H9 (cell line): ENCODE results near the gene XXYLT1. TPM values are rescaled to one million over a fixed set of nuclear protein-coding genes. Genes with fewer than 3 reads are reported as not detected.

Experiments used
- DNase-seq: peaks from one replicate; pipeline ENCODE4 v3.0.0-alpha.2; 2017
- H2AFZ ChIP-seq: one replicate; pipeline ENCODE4 v1.6.1; 2013; ENCODE audit warnings: mild to moderate bottlenecking, low read length, control low read depth, moderate library complexity
- H2AK5ac ChIP-seq: 2 replicates; pipeline ENCODE4 v1.6.1; 2013; ENCODE audit warnings: low read length, control low read depth, mixed read lengths; ENCODE audit not compliant: insufficient read length
- H2BK120ac ChIP-seq: one replicate; pipeline ENCODE4 v1.6.1; 2013; ENCODE audit warnings: low read depth, mild to moderate bottlenecking, low read length, control low read depth, inconsistent platforms; ENCODE audit not compliant: poor library complexity, severe bottlenecking
- H2BK12ac ChIP-seq: 2 replicates; pipeline ENCODE4 v1.6.1; 2013; ENCODE audit warnings: low read length, control low read depth, mixed read lengths, low read depth; ENCODE audit not compliant: insufficient read length
- H2BK15ac ChIP-seq: 2 replicates; pipeline ENCODE4 v1.6.1; 2013; ENCODE audit warnings: low read depth, low read length, control low read depth
- H2BK20ac ChIP-seq: one replicate; pipeline ENCODE4 v1.6.1; 2013; ENCODE audit warnings: low read depth, mild to moderate bottlenecking, low read length, control low read depth, inconsistent platforms; ENCODE audit not compliant: poor library complexity, severe bottlenecking
- H2BK5ac ChIP-seq: 2 replicates; pipeline ENCODE4 v1.6.1; 2013; ENCODE audit warnings: low read length, control low read depth, mixed read lengths; ENCODE audit not compliant: insufficient read length
- H3K14ac ChIP-seq: 2 replicates; pipeline ENCODE4 v1.6.1; 2013; ENCODE audit warnings: low read length, control low read depth; ENCODE audit not compliant: insufficient read depth
- H3K18ac ChIP-seq: 2 replicates; pipeline ENCODE4 v1.6.1; 2013; ENCODE audit warnings: low read depth, mild to moderate bottlenecking, mixed read lengths, low read length, control low read depth; ENCODE audit not compliant: insufficient read length
- H3K23ac ChIP-seq: 2 replicates; pipeline ENCODE4 v1.6.1; 2013; ENCODE audit warnings: low read length, control low read depth, mixed read lengths, low read depth; ENCODE audit not compliant: insufficient read length
- H3K23me2 ChIP-seq: 2 replicates; pipeline ENCODE4 v1.6.1; 2013; ENCODE audit warnings: low read depth, mild to moderate bottlenecking, mixed read lengths, low read length, control low read depth; ENCODE audit not compliant: insufficient read length, poor library complexity, severe bottlenecking
- H3K27ac ChIP-seq: 2 replicates; pipeline ENCODE4 v1.5.1; 2013; ENCODE audit warnings: low read length, control low read depth, mixed read lengths, low read depth; ENCODE audit not compliant: insufficient read length
- H3K27me3 ChIP-seq: 2 replicates; pipeline ENCODE4 v1.6.1; 2013; ENCODE audit warnings: low read length, control low read depth, inconsistent platforms; ENCODE audit not compliant: insufficient read depth
- H3K4ac ChIP-seq: 2 replicates; pipeline ENCODE4 v1.6.1; 2013; ENCODE audit warnings: low read depth, mild to moderate bottlenecking, control low read depth, inconsistent platforms, low read length, moderate library complexity
- H3K4me1 ChIP-seq: 2 replicates; pipeline ENCODE4 v1.6.1; 2013; ENCODE audit warnings: low read length, control low read depth, inconsistent platforms; ENCODE audit not compliant: insufficient read depth
- H3K4me2 ChIP-seq: 2 replicates; pipeline ENCODE4 v1.6.1; 2013; ENCODE audit warnings: low read length, control low read depth, mixed read lengths; ENCODE audit not compliant: insufficient read length, insufficient read depth
- H3K56ac ChIP-seq: 2 replicates; pipeline ENCODE4 v1.6.1; 2013; ENCODE audit warnings: low read depth, mild to moderate bottlenecking, mixed read lengths, low read length, control low read depth; ENCODE audit not compliant: insufficient read length
- H3K79me1 ChIP-seq: 2 replicates; pipeline ENCODE4 v1.6.1; 2013; ENCODE audit warnings: low read depth, mild to moderate bottlenecking, moderate library complexity, low read length, control low read depth, inconsistent platforms; ENCODE audit not compliant: insufficient read depth, poor library complexity, severe bottlenecking
- H3K79me2 ChIP-seq: 2 replicates; pipeline ENCODE4 v1.6.1; 2013; ENCODE audit warnings: low read length, control low read depth, inconsistent platforms; ENCODE audit not compliant: insufficient read depth
- H3K9ac ChIP-seq: 2 replicates; pipeline ENCODE4 v1.6.1; 2013; ENCODE audit warnings: low read length, control low read depth, mixed read lengths; ENCODE audit not compliant: insufficient read length; ENCODE audit errors: extremely low read depth
- H3K9me3 ChIP-seq: one replicate; pipeline ENCODE4 v1.6.1; 2013; ENCODE audit warnings: low read depth, low read length, inconsistent platforms; ENCODE audit not compliant: control insufficient read depth
- H3T11ph ChIP-seq: one replicate; pipeline ENCODE4 v1.6.1; 2013; ENCODE audit warnings: mild to moderate bottlenecking, low read length, control low read depth, inconsistent platforms
- H4K20me1 ChIP-seq: one replicate; pipeline ENCODE4 v1.6.1; 2013; ENCODE audit not compliant: control insufficient read depth, insufficient read length, insufficient read depth
- H4K5ac ChIP-seq: 2 replicates; pipeline ENCODE4 v1.6.1; 2013; ENCODE audit warnings: low read depth, mild to moderate bottlenecking, mixed read lengths, low read length, control low read depth; ENCODE audit not compliant: insufficient read length
- H4K8ac ChIP-seq: replicated peaks from 2 replicates; pipeline ENCODE4 v1.6.1; 2013; ENCODE audit warnings: low read length, control low read depth, mixed read lengths, low read depth; ENCODE audit not compliant: insufficient read length
- H4K91ac ChIP-seq: 2 replicates; pipeline ENCODE4 v1.6.1; 2013; ENCODE audit warnings: low read depth, mild to moderate bottlenecking, moderate library complexity, mixed read lengths, low read length, control low read depth; ENCODE audit not compliant: insufficient read length
- H3K27ac Mint-ChIP-seq, 3 experiments: 2 replicates in 2 of 3; 3 replicates in 1 of 3; pipeline ENCODE4 v1.8.0; 2020 to 2021; ENCODE audit warnings: mixed read lengths in 3 of 3, mild to moderate bottlenecking in 1 of 3, moderate library complexity in 1 of 3
- H3K27me3 Mint-ChIP-seq: 2 replicates; pipeline ENCODE4 v1.8.0; 2021; ENCODE audit warnings: low read depth, mild to moderate bottlenecking, moderate library complexity, mixed read lengths
- H3K36me3 Mint-ChIP-seq, 3 experiments: 2 replicates in 2 of 3; 3 replicates in 1 of 3; pipeline ENCODE4 v1.8.0; 2020 to 2021; ENCODE audit warnings: low read depth in 3 of 3, mixed read lengths in 3 of 3; ENCODE audit not compliant: insufficient read depth in 1 of 3
- H3K4me1 Mint-ChIP-seq, 2 experiments: 2 replicates each; pipeline ENCODE4 v1.8.0; 2020; ENCODE audit warnings: mixed read lengths in 2 of 2
- H3K4me3 Mint-ChIP-seq, 2 experiments: 2 replicates in 1 of 2; 3 replicates in 1 of 2; pipeline ENCODE4 v1.8.0; 2020 to 2021; ENCODE audit warnings: mild to moderate bottlenecking in 2 of 2, mixed read lengths in 2 of 2, moderate library complexity in 1 of 2
- H3K9me3 Mint-ChIP-seq, 2 experiments: 2 replicates in 1 of 2; 3 replicates in 1 of 2; pipeline ENCODE4 v1.8.0; 2020; ENCODE audit warnings: mild to moderate bottlenecking in 2 of 2, mixed read lengths in 2 of 2, moderate library complexity in 1 of 2
- WGBS: extraction: QIAGEN DNeasy Blood & Tissue Kit; methylation state at CpG from one replicate; pipeline ENCODE4 v1.1.7; 2013; ENCODE audit warnings: missing lambda C conversion rate, low lambda C conversion rate, mixed read lengths; ENCODE audit not compliant: insufficient read length; ENCODE audit errors: extremely low coverage; 5-methylcytosine and 5-hydroxymethylcytosine counted together
- total RNA-seq: library from RNA; stranded (reverse); gene quantifications from 2 replicates; pipeline ENCODE4 v1.2.1, GENCODE V29; 2021
- TF ChIP-seq, protein P1 (sequence below): fragments of 200-600 bp; sonication (generic); conservative IDR thresholded peaks from 3 replicates; pipeline ENCODE4 v1.8.0; 2021; ENCODE audit warnings: antibody characterized with exemption, mild to moderate bottlenecking

The XXYLT1 gene
- total RNA-seq, 1 experiment from 2014 or later = 22.7 TPM

- no peaks in the 10 kb centered on the region; the same call in 1 of the 2 replicates for H3K4me1 ChIP-seq
- H3K14ac ChIP-seq = no peak overlapping the region; the same call in 1 of the 2 replicates
- H3K79me2 ChIP-seq = no peaks in the 10 kb centered on the region
- H4K8ac ChIP-seq = no peak overlapping the region
- DNase-seq = no peak
- H4K91ac ChIP-seq = no peak overlapping the region
- no peaks in the 10 kb centered on the region for H3K27me3 ChIP-seq
- no peak overlapping the region for H3K27ac ChIP-seq
- H3K27me3 Mint-ChIP-seq = peaks cover 1% of the 10 kb centered on the region
- H3K18ac ChIP-seq = no peak overlapping the region
- peaks cover 4% of the 10 kb centered on the region for H3K23me2 ChIP-seq
- H3T11ph ChIP-seq = no peak overlapping the region
- H2AFZ ChIP-seq = no peak overlapping the region
- peaks cover 39 to 44% of the 10 kb centered on the region in 2 experiments for H3K4me1 Mint-ChIP-seq
- no peaks in the 10 kb centered on the region for H3K79me1 ChIP-seq
- no CpG with 5 or more reads among the region's 21 CpGs for WGBS
- no peak overlapping the region for H3K4me2 ChIP-seq
- no peak overlapping the region for H2BK15ac ChIP-seq
- H2BK5ac ChIP-seq = no peak overlapping the region
- no peak overlapping the region for H4K5ac ChIP-seq
- no peak overlapping the region for H2AK5ac ChIP-seq
- H3K23ac ChIP-seq = no peak overlapping the region
- H3K9me3 Mint-ChIP-seq = no peaks in the 10 kb centered on the region; a peak in 1 of 5 replicates
- no peak overlapping the region for H2BK12ac ChIP-seq
- H3K36me3 Mint-ChIP-seq = peaks cover 0 to 4% (median 0%) of the 10 kb centered on the region in 3 experiments; a peak in 5 of 7 replicates
- no peak overlapping the region for H2BK120ac ChIP-seq
- no peak overlapping the region for H2BK20ac ChIP-seq
- TF ChIP-seq, protein P1, sequence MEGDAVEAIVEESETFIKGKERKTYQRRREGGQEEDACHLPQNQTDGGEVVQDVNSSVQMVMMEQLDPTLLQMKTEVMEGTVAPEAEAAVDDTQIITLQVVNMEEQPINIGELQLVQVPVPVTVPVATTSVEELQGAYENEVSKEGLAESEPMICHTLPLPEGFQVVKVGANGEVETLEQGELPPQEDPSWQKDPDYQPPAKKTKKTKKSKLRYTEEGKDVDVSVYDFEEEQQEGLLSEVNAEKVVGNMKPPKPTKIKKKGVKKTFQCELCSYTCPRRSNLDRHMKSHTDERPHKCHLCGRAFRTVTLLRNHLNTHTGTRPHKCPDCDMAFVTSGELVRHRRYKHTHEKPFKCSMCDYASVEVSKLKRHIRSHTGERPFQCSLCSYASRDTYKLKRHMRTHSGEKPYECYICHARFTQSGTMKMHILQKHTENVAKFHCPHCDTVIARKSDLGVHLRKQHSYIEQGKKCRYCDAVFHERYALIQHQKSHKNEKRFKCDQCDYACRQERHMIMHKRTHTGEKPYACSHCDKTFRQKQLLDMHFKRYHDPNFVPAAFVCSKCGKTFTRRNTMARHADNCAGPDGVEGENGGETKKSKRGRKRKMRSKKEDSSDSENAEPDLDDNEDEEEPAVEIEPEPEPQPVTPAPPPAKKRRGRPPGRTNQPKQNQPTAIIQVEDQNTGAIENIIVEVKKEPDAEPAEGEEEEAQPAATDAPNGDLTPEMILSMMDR = no peak
- no peak overlapping the region; a peak in 1 of 5 replicates for H3K4me3 Mint-ChIP-seq
- H3K9me3 ChIP-seq = no peaks in the 10 kb centered on the region
- H3K4ac ChIP-seq = no peak overlapping the region
- no peak overlapping the region for H3K9ac ChIP-seq
- no peak overlapping the region for H3K56ac ChIP-seq
- no peaks in the 10 kb centered on the region for H4K20me1 ChIP-seq
- no peak overlapping the region for H3K27ac Mint-ChIP-seq
These were observed 185.4 kb downstream of the XXYLT1 start for GRCh38 chr3:195085356-195086130.
